ENCODE data around the gene DPH7.
"Not testable (repeated sequence)": the region's sequence is repeated elsewhere in the genome, so short reads cannot be mapped to it uniquely, and the experiment has no call there.

The DPH7 gene

DNA sequence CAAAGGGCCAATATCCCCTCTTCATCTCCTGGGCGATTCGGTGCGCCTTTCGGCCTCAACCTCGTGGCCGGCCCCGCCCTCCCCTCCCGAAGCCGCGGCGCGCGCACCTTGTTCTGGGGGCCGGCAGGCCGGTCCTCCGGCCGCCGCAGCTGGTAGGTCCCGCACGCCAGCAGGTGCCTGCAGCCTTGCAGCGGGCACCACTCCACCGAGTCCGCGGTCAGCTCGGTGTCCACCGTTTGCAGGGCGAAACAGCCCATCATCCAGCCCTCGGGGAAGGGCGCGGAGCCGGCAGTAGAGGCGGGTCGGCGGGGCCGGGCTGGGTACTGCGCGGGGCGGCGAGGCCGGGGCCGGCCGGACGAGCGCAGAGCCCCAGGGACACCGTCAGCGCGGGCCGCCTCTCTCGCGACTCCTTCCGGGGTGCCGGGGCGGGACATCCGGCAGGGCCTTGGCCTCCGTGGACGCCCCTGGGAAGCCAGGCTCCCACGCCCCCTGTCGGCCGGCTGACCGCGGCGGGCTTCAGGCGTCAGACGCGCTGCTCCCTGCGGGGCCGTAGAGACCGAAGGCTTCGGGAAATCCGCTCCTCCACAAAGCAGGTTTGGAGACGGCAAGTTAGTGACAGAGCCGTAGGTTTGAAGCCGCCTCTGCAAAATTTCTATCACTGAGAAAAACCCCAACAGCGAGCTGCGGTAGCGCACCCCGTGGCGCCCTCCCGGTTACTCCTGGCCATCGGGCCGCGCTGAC lies at the start of gene DPH7:
Gene DPH7 (minus strand): TSS at position 408 of the 741 bp plus-strand sequence. CDS start 148 bp downstream, at position 260.
- DNase-seq, result peak; percentile 97 to 100 (median 99)

DNA sequence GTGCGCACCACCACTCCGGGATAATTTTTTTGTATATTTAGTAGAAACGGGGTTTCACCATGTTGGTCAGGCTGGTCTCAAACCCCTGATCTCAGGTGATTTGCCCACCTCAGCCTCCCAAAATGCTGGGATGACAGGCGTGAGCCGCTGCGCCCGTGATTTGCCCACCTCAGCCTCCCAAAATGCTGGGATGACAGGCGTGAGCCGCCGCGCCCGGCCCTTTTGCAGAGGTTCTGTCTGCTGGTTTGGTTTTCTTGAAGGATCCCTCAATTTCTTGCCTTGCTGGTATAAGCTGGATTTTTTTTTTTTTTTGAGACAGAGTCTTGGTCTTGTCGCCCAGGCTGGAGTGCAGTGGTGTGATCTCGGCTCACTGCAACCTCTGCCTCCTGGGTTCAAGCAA lies 48.7 kb upstream of the DPH7 start:
- not testable (repeated sequence) for DNase-seq

DNA sequence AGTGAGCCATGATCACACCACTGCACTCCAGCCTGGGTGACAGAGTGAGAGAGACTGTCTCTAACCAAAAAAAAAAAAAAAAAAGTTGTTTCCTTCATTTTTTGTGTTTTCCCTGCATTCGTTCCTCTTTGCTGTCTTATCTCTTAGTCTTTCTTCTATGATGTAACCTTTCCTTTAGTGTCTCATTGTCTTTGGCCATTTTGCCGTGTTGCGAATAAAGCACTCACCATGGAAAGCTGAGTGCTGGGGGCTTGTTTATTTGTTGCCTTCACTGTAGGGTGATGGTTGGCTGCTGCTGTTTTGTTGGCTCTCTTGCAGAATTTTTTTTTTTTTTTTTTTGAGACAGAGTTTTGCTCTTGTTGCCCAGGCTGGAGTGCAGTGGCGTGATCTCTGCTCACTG lies 47.7 kb upstream of the DPH7 start:
- DNase-seq, result no peak

DNA sequence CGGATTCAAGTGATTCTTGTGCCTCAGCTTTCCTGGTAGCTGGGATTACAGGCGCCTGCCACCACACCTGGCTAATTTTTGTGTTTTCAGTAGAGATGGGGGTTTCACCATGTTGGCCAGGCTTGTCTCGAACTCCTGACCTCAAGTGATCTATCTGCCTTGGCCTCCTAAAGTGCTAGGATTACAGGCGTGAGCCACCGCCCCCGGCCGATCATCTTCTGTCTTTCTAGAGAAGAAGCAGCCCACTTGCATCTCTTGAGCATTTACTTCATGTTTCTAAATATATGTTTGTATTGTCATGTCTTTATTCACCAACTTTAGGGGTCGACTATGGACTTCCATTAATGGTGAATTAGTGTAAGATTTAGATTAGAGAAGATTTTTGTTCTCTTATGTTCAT lies 43.5 kb upstream of the DPH7 start:
- not testable (repeated sequence) for DNase-seq

DNA sequence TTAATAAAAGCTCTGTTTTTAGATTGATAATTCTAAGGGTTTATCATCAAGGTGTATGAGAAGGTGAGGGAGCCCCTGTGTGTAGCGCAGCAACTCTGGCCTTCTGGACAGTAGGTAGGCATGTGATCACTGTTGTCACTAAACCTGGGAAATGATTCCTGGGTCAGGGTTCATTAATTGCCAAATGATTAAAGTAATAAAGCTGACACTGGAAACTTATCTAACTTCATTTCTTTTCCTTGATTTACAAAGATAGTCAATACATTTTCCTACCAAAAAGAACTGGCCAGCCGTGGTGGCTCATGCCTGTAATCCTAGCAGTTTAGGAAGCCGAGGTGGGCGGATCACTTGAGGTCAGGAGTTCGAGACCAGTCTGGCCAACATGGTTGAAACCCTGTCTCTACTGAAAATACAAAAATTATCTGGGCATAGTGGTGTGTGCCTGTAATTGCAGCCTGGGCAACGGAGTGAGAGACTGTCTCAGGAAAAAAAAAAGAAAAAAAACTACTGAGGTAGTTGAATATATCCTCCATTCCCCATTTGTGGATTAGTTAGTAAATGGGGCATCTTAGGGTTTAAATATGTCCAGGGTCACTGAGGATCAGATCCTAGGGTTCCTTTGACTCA lies 42.5 kb upstream of the DPH7 start:
- DNase-seq, result no peak

DNA sequence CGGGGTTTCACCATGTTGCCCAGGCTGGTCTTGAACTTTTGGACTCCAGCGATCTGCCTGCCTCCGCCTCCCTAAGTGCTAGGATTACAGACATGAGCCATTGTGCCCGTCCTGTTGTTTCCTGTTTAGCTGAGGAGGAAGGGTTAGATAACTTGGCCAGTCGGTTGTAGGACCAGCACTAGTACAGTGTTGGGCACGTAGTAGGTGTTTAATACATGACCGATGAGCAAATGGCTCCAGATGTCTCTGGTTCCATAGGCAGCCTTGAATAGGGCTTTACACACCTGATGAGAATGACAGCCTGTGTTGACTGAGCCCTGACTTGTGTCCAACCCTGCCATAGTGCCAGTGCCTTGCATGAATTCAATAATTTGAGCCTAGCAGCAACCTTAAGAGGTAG lies 41.9 kb upstream of the DPH7 start:
- DNase-seq, result no peak

DNA sequence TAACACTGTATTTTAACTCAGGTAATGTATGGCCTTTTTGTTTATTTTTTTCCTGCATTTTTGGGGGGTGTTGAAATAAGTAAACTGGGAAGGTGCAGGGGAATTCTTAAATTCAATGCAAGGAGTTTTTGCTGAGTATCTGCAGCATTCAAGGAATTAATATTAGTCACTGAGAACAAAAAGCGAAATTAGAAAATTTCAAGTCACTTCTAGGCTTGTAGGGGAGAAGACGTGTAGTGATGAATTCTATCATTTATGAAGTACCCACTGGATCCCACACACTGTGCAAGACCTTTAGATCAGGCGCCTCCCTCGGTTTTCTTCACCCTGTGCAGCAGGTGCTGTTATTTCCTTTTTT lies 41.3 kb upstream of the DPH7 start:
- DNase-seq, result peak in 1 of 3 donors; percentile 61

DNA sequence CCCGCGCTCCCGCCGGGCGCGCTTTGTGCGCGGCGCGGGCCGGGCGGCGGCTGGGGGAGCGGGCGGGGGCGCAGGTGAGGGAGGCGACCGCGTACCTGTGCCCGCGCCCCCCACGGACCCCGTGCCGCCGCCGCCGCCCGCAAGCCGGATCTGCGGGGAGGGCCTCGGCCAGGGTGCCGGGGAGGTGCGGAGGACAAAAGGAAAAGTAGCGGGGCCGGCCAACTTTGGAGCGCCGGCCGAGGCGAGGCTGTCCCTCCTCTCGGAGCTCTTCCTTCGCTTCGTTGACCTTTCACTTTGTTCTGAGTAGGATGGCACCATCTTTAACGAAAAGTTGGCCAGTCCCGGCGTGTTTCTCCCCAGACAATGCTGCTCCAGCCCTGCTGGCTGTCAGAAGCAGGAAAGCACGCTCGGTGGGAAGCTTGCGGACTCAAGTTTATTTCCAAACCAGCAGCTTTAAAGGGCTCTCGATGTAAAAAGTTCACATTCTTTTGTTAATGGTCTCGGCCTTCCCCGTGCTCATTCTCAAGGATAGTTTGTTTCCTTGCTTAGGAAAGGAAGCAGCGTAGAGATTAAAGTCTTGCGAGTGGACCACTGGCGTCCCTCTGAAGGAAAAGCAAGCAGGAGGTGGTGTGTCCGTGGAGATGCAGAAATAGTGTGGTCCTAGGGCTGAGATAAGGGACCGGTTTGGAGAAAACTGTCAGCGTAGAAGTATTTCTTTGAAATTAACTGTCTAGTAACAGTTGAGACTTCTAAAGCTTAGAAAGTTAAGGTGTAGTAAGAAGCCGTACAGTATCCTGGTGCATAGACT lies 40.7 kb upstream of the DPH7 start:
- peak; percentile 51 to 70 (median 64) for DNase-seq

DNA sequence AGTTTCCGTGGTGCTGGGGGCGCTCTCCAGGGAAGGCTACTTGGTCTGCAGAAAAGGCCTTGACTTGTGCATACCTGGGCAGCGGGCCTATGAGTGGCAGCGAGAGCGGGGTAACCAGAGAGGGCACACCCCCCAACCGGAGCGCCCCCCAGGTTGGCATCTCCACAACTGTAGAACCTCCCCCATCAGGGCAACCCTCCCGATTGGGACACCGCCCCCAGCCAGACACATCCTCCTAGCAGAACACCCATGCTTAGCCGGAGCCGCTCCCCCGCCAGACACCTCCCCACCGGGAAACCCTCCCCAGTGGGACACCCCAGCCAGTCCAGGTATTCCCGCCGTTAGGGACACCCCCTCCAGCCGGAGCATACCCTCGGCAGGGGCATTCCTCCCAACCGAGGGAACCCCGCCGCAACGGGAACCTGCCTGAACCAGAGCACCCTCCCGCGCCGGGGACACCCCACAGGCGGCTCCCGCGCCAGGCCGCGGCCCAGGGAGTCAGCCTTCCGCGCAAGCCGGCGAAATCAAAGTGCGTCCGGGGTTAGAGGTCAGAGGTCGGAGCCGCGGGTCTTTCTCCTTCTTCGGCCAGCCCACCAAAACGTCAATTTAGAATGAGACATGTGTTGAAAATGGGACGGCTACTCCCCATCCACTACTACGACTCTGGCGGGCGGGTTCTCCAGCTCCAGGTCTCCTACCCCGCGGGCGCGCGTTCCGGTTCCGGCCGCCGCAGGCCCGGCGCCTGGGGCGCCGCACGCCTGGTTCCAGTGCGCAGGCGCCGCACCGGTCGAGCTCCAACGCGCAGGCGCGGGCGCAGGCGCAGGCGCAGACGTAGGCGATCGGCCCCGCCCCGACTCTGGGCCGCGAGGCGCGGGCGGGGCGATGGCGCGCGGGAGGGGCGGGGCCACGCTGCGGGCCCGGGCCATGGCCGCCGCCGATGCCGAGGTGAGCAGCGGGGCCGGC lies 39.7 kb upstream of the DPH7 start, which contains the start of gene EHMT1:
Gene EHMT1 (plus strand): TSS at position 901 of the 963 bp plus-strand sequence. CDS start 24 bp downstream, at position 925.
- DNase-seq, result peak; percentile 94 to 98 (median 98)

DNA sequence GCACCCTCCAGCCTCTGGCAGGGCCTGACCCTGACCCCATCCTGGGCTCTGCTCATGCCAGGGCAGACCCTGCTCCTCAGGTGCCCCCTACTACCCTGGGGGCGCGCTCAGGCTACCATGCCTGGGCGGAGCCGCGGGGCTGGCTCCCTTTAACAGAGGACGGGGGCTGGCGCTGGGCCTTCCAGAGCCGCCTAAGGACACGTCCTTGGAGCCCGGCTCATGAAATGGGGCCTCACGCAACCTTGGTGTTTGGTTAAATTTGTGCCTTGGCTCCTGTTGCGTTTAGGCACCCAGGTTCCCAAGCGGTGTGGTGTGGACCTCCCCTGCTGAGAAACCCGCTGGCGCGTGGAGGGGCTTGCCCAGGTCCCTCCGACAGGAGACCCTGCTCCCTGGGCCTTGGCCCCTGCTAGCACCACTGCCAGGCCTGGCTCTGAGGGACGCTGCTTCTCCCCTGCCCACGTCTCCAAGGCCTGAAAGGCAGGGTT lies 36.7 kb upstream of the DPH7 start:
- DNase-seq, result no peak

DNA sequence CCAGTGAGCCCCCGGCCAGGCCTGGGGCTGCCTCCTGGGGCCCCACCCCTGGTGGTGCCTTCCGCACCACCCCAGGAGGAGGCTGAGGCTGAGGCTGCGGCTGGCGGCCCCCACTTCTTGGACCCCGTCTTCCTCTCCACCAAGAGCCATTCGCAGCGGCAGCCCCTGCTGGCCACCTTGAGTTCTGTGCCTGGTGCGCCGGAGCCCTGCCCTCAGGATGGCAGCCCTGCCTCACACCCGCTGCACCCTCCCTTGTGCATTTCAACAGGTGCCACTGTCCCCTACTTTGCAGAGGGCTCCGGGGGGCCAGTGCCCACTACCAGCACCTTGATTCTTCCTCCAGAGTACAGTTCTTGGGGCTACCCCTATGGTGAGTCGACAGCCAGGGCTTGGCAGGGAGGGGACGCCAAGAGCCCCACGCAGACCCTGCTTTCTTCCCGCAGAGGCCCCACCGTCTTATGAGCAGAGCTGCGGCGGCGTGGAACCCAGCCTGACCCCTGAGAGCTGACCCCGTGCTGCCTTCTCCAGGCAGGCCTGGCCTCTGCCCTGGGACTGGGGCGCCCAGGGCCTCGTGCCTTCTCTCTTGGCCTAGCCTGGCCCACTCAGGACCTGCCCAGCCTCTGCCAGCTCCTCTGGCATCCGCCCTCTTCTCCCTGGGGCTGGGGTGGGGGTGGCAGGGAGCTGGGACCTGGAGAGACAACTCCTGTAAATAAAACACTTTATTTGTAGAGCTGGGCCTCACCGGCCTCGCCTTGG lies 36.1 kb upstream of the DPH7 start:
- DNase-seq, result no peak

DNA sequence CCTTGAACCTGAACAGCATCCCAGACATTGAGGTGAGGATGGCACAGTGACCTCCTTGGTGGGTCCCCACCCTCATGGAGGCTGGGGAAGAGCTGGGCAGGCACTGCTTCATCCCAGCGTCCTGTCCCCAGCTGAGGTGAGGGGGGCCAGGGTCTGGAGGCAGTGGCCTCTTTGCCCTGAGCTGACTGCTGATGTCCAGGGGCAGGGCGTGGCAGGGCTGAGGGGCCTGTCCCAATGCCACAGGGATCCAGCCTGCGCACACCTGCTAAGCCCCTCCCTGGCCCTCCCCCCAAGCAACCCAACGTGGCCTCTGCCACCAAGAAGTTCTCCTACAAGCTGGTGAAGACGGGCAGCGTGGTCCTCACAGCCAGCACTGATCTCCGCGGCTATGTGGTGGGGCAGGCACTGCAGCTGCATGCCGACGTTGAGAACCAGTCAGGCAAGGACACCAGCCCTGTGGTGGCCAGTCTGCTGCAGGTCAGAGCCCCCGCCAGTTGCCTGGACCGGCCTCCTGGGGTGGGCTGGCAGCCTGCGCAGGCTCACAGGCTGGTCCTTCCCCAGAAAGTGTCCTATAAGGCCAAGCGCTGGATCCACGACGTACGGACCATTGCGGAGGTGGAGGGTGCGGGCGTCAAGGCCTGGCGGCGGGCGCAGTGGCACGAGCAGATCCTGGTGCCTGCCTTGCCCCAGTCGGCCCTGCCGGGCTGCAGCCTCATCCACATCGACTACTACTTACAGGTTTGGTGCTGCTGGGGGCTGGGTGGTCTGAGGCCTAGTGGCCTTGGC lies 35.2 kb upstream of the DPH7 start:
- DNase-seq, result no peak

DNA sequence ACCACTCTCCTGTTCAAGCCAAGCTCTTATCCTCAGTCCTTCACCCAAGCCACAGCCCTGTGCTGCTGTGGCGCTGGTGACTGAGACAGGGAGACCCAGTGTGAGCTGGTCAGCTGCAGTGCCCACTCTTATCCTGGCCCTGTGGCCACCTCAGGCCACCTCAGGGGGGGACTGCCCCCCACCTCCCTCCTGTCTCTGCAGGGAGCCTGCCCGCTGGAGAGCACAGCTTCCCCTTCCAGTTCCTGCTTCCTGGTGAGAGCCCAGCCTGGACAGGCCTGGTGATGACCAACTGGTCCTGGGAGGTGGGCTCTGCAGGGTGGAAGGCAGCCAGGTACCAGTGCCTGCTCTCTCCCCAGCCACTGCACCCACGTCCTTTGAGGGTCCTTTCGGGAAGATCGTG lies 34.5 kb upstream of the DPH7 start:
- DNase-seq, result no peak

DNA sequence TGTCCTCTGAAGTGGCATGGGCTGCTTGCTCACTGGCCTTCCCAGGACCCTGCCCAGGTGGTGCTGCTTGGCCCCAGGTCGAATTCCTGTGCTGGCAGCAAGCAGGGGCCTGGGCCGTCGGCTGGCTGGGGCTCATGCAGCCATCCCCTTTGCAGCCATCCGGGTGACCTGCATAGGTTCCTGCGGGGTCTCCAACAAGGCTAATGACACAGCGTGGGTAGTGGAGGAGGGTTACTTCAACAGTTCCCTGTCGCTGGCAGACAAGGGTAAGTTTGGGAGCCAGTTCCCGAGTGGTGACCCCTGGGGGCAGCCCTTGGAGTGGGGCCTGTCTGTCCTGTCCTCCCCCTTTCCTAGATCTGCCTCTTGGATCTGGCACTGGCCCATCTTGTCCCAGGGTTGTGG lies 34.0 kb upstream of the DPH7 start:
- no peak for DNase-seq

DNA sequence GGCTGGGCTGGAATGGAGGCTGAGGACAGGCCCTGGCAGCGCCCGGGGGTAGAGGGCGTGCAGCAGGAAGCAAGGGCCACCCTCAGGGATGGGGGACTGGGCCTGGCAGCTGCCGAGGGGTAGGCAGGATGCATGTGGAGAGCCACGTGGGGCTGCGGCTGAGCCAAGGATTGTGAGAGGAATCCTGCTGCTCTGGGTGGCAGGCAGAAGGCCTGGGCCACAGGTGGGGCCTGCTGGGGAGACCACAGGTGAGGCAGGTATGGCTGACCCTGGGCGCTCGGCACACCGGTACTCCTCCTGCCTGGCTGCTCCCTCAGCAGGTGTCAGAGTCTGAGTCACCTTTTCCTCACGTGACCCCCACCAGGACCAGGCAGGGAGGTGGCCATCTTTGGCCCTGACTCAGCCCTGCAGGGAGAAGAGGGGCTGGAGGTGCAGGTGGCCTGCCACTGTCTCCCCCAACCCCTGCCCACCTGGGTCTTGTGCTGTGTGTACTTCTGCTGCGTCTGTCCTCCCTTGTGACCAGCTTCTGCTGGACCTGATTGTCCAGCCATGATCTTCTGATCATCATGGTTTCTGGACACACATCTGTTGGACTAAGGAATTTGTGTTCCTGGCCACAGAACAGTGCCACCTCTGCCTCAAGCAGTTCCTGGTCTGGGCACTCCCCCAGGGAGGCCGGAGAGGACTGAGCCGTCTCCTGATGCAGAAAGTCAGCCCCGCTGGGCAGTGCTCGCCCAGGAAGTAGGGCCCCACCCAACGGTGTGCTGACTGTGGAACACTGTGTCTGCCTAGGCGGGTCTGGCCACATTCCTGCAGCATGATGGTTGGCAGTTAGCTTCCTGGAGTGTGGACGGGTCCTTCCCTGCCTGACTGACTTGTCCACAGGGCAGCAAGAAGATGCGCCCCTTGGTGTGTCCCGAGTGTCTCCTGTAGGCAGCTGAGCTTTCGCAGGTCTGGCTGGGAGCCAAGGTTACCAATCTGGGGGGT lies 33.2 kb upstream of the DPH7 start:
- no peak for DNase-seq

DNA sequence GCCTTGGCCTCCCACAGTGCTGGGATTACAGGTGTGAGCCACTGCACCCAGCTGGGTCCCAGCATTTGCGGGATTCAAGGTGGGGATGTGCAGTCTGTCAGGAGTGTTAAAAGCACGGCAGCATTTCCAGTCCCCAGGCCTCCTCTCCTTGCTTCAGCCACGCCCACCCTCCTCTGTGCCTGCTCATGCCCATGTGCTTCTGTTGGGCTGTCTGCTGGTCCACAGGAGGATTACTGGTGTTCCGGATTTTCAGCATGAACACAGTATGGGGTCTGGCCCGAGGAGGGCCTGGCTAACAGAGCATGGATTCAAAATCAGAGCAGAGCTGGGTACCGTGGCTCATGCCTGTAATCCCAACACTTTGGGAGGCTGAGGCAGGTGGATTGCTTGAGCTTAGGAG lies 32.2 kb upstream of the DPH7 start:
- no peak for DNase-seq

DNA sequence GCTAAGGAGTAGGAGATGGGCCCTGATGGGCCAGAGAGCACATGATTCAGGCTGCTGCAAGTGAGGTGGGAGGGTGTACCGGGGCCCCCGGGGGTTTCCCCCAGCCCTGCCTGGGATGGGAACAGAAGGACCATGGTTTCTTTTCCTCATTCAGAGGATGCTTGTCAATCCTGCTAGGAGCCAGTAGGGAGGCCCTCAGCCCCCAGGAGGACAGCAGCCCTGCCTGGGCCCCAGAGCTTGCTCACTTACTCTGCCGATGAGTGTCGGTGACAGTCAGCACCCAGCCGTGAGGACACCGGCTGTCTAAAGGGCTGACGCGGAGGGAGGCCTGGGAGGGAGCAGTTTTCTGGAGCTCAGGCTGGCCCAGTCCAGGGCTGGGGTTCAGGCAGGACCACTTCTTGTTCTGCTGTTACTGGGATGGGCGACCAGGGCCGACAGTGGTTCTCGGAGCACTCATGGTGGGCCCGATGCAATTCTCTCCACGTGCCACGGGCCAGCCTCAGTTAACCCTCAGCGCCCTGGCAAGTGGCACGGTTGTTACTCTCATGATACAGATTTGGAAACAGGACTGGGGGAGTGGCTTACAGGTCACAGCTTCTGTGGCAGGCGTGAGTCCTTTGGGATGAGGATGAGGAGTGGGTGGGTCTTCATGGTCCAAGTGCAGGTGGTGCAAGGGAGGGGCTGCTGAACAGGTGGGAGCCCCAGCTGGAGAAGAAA lies 28.6 kb upstream of the DPH7 start:
- peak; percentile 50 to 70 (median 68) for DNase-seq

DNA sequence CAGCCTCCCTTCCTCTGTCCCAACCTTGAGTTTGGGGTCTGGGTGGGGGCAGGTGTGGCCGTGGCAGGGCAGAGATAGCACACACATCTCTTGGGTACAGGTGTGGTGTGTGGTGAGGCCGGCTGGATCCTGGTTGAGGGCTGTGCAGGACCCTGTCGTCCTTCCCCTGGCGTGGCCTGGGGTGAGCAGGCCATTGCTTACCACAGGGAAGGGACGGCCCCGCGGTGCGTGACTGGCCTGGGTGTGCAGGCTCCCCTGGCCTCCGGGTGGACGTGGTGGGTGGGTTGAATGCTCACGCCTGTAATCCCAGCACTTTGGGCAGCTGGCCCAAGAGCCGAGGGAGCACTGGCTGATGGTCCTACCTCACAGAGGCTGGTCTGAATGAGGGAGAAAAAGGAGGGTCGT lies 28.0 kb upstream of the DPH7 start:
- peak; percentile 44 to 65 (median 50) for DNase-seq
